ENCODE measurements around the gene CDC20. TPM values are rescaled to one million over a fixed set of nuclear protein-coding genes. Genes with fewer than 3 reads are reported as not detected.

CDC20 gene
- total and polyA plus RNA-seq, 2 of the 4 experiments (the other 2 are of a cell fraction), result 103 to 107 TPM

- Histone ChIP-seq H3K4me1 (ENCODE audit: control insufficient read depth, insufficient read depth, low read length) (peaks cover 5% of the 10 kb centered on the region), H3K9ac (ENCODE audit: low read depth, low read length) (no peak overlapping the region), H3K14ac (replicated peaks; ENCODE audit: low read depth, low read length) (no peak overlapping the region), H2BK5ac (ENCODE audit: low read depth, low read length, poor library complexity, severe bottlenecking) (no peak overlapping the region), H4K91ac (ENCODE audit: insufficient read depth, low read depth, low read length) (no peak overlapping the region), H2BK20ac (ENCODE audit: low read depth, low read length) (no peak overlapping the region), H3K27me3 (ENCODE audit: control insufficient read depth, insufficient read depth, low read length) (no peaks in the 10 kb centered on the region; the same call in 1 of the 2 replicates), H2AFZ (replicated peaks; ENCODE audit: low read length, poor library complexity) (peak overlapping the region; percentile 24), H3K4me3 (ENCODE audit: insufficient read depth, low read depth, low read length) (no peak overlapping the region), H3K4me2 (ENCODE audit: low read depth, low read length) (no peak overlapping the region), H3K23ac (ENCODE audit: low read depth, low read length) (no peak overlapping the region), H3K36me3 (ENCODE audit: control insufficient read depth, insufficient read depth, low read length) (no peaks in the 10 kb centered on the region), H2BK120ac (ENCODE audit: low read depth, low read length) (no peak overlapping the region), H4K5ac (ENCODE audit: low read depth, low read length) (no peak overlapping the region), H3K18ac (ENCODE audit: low read depth, low read length) (no peak overlapping the region), H3K4ac (ENCODE audit: low read depth, low read length) (no peak overlapping the region), H4K20me1 (ENCODE audit: insufficient read depth, low read length) (no peaks in the 10 kb centered on the region), H3K9me3 (ENCODE audit: control insufficient read depth, insufficient read depth, low read length) (no peaks in the 10 kb centered on the region), H2BK15ac (ENCODE audit: low read depth, low read length) (no peak overlapping the region), H3K9me1 (ENCODE audit: insufficient read depth, low read length) (peaks cover 3% of the 10 kb centered on the region; the same call in 1 of the 2 replicates), H4K8ac (ENCODE audit: low read depth in 2 of 2, low read length in 2 of 2) (no peak overlapping the region), H3K27ac (ENCODE audit: insufficient read depth, low read length) (no peak overlapping the region), H2AK9ac (replicated peaks; ENCODE audit: low read depth, low read length, poor library complexity) (no peak overlapping the region), H3K79me1 (ENCODE audit: low read depth in 1 of 2, low read length in 2 of 2) (no peaks in the 10 kb centered on the region), H3K56ac (ENCODE audit: extremely low read depth, insufficient read depth, low read length) (no peak overlapping the region), H2AK5ac (ENCODE audit: low read depth, low read length) (no peak overlapping the region)
- no TSS peak for BruUV-seq (replicated peaks)
- DNase-seq, result peak; percentile 5
- POLR2A ChIA-PET (ENCODE audit: unreplicated experiment), result no interaction called here
- in situ Hi-C loops (cut with MboI; ENCODE audit: low sequenced_read_pairs) (no loop called here), intact Hi-C loops (cut with micrococcal nuclease) (no loop called here), dilution Hi-C loops (cut with HindIII; ENCODE audit: low sequenced_read_pairs, unreplicated experiment) (no loop called here)
- CTCF ChIA-PET, result no interaction called here
- no peak; the same call in 1 of the 2 replicates for ATAC-seq (ENCODE audit: low read depth)
- TF ChIP-seq MXI1 (IDR thresholded peaks at IDR 0.05; ENCODE audit: borderline replicate concordance, low read depth, low read length) (no peak), CTCF (conservative IDR thresholded peaks at IDR 0.05; ENCODE audit: low read depth, low read length) (peak; percentile 18; the same call in 1 of the 2 replicates)
- 93% methylated on average over 10 of the region's 16 CpGs; no CpG with 5 or more reads in 1 of the 2 experiments for WGBS, 2 experiments (ENCODE audit: extremely low coverage in 2 of 2, insufficient read length in 1 of 2)
Observed at GRCh38 chr1:43316738-43317520, 41.9 kb upstream of the CDC20 start.

Data from IMR-90 (cell line).